Peyer's patch (tissue), 4 donors: Measurements from ENCODE around the gene APAF1.

Experiments used
- POLR2A ChIP-seq, 2 donors: fragments of 450-650 bp; IDR thresholded peaks; one replicate each; pipeline ENCODE4 v1.5.1; 2017; ENCODE audit warnings: antibody characterized with exemption in 2 of 2, mild to moderate bottlenecking in 2 of 2, moderate library complexity in 2 of 2
- TF ChIP-seq, protein P1 (sequence below), 6 experiments: fragments of 450-650 bp in 4 of 6; fragments of 200-600 bp in 2 of 6; sonication (generic) in 1 of 6; IDR thresholded peaks; one replicate each; pipeline ENCODE4 v1.5.1; 2017 to 2019; ENCODE audit warnings: antibody characterized with exemption in 6 of 6, mild to moderate bottlenecking in 3 of 6, moderate library complexity in 1 of 6

- TF ChIP-seq, protein P1, sequence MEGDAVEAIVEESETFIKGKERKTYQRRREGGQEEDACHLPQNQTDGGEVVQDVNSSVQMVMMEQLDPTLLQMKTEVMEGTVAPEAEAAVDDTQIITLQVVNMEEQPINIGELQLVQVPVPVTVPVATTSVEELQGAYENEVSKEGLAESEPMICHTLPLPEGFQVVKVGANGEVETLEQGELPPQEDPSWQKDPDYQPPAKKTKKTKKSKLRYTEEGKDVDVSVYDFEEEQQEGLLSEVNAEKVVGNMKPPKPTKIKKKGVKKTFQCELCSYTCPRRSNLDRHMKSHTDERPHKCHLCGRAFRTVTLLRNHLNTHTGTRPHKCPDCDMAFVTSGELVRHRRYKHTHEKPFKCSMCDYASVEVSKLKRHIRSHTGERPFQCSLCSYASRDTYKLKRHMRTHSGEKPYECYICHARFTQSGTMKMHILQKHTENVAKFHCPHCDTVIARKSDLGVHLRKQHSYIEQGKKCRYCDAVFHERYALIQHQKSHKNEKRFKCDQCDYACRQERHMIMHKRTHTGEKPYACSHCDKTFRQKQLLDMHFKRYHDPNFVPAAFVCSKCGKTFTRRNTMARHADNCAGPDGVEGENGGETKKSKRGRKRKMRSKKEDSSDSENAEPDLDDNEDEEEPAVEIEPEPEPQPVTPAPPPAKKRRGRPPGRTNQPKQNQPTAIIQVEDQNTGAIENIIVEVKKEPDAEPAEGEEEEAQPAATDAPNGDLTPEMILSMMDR (IDR thresholded peaks at IDR 0.05) = no peak
- TF ChIP-seq POLR2A (IDR thresholded peaks at IDR 0.05) = no peak
Measured at GRCh38 chr12:98719515-98720504, 74.7 kb downstream of the APAF1 start.
